Measurements from ENCODE around the gene RAD18. TPM values are rescaled to one million over a fixed set of nuclear protein-coding genes. Genes with fewer than 3 reads are reported as not detected.
A peak's percentile ranks its signal among the peaks of the same experiment; 100 is the strongest.

RAD18 gene
- polyA plus RNA-seq, 1 experiment, result 10.7 TPM

DNA sequence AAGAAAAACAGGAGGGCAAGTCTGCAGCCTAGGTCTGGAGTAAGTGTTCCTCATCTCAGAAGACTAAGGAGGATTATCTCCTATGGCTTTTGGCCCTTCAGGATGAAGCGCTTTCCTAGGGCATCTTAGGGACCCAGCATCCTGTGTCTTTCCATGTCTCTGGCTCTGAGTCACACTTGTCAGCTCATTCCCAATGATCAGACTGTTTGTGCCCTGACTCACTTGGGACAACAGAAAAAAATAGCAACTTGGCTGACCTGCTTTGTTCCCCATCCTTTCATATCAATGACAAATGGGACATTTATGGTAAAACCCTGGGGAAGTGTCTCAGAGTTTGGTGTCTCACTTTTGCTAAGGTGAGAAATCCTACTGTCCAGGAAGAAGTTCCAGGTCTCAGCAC is 117.6 kb downstream of the RAD18 start:
- Histone ChIP-seq H3K9me3 (ENCODE audit: control insufficient read depth, insufficient read depth, low read length) (no peaks in the 10 kb centered on the region; the same call in 1 of the 2 replicates), H3K27me3 (ENCODE audit: control insufficient read depth, insufficient read depth, low read length) (no peaks in the 10 kb centered on the region), H3K27ac (ENCODE audit: low read depth, low read length) (peak overlapping the region; percentile 53), H3K4me3 (ENCODE audit: low read depth, low read length) (no peak overlapping the region)
- TF ChIP-seq, protein P1, sequence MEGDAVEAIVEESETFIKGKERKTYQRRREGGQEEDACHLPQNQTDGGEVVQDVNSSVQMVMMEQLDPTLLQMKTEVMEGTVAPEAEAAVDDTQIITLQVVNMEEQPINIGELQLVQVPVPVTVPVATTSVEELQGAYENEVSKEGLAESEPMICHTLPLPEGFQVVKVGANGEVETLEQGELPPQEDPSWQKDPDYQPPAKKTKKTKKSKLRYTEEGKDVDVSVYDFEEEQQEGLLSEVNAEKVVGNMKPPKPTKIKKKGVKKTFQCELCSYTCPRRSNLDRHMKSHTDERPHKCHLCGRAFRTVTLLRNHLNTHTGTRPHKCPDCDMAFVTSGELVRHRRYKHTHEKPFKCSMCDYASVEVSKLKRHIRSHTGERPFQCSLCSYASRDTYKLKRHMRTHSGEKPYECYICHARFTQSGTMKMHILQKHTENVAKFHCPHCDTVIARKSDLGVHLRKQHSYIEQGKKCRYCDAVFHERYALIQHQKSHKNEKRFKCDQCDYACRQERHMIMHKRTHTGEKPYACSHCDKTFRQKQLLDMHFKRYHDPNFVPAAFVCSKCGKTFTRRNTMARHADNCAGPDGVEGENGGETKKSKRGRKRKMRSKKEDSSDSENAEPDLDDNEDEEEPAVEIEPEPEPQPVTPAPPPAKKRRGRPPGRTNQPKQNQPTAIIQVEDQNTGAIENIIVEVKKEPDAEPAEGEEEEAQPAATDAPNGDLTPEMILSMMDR (IDR thresholded peaks at IDR 0.05; ENCODE audit: low read depth, low read length), result no peak
- CTCF ChIA-PET, result interaction anchor here (0.7 to 1.1 kb wide), 2 partner anchors 22 to 76 kb away, joined by 3 read pairs; partner anchors contain the start of gene OXTR
- DNase-seq (ENCODE audit: low read depth, low spot score), result no peak
- POLR2A ChIA-PET, result no interaction called here

DNA sequence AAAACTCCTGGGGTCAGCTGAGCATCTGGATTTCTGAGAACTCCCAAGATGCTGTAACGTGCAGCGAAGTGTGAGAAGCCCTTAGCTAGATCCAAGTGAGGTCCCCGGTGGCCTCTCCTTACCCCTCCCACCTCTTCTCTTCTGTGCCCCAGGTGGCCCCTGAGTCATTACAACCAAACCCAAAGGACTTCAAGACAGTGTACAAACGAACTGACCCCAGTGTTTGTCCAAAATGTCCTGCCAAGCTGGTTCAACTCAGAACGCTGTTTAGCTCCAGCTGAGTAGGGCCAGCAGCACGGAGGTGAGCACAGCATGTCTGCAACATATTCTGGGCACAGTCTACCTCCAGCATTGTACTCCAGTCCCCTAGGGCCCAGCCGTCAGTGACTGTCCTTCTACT is 119.9 kb downstream of the RAD18 start:
- CTCF ChIA-PET, result interaction anchor here (3.3 kb wide), 1 partner anchor 74 kb away, joined by 14 read pairs; the partner anchor contains the start of gene OXTR
- Histone ChIP-seq H3K27ac (ENCODE audit: low read depth, low read length) (no peak overlapping the region), H3K4me3 (ENCODE audit: low read depth, low read length) (no peak overlapping the region), H3K9me3 (ENCODE audit: control insufficient read depth, insufficient read depth, low read length) (no peaks in the 10 kb centered on the region), H3K27me3 (ENCODE audit: control insufficient read depth, insufficient read depth, low read length) (no peaks in the 10 kb centered on the region)
- no peak for DNase-seq (ENCODE audit: low read depth, low spot score)
- POLR2A ChIA-PET, result no interaction called here
- TF ChIP-seq, protein P1 (IDR thresholded peaks at IDR 0.05; ENCODE audit: low read depth, low read length), result no peak

DNA sequence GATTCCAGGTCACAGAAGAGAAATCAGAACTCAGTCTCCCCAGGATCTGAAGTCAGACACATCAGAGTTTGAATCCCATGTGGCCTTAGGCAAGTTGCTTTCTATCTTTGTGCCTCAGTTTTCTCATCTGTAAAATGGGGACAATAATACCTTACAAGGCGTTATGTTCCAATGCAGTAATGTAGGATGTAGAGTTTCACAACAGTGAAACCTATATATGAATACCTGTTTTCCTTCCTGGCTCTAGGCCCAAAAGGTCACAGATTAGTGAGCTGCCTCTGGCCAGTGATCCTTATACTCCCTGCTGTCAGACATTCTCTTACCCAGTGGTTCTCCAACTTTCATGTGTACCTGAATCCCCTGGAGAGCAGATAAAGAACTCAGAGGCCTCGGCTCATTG is 121.0 kb downstream of the RAD18 start:
- TF ChIP-seq, protein P1 (IDR thresholded peaks at IDR 0.05; ENCODE audit: low read depth, low read length), result no peak
- CTCF ChIA-PET, result interaction anchor here (3.3 kb wide), 1 partner anchor 73 kb away, joined by 14 read pairs; the partner anchor contains the start of gene OXTR
- no peak overlapping the region for H3K27ac ChIP-seq (ENCODE audit: low read depth, low read length)
- no peaks in the 10 kb centered on the region for H3K9me3 ChIP-seq (ENCODE audit: control insufficient read depth, insufficient read depth, low read length)
- H3K4me3 ChIP-seq (ENCODE audit: low read depth, low read length), result no peak overlapping the region
- POLR2A ChIA-PET, result no interaction called here
- no peaks in the 10 kb centered on the region for H3K27me3 ChIP-seq (ENCODE audit: control insufficient read depth, insufficient read depth, low read length)
- DNase-seq (ENCODE audit: low read depth, low spot score), result no peak

DNA sequence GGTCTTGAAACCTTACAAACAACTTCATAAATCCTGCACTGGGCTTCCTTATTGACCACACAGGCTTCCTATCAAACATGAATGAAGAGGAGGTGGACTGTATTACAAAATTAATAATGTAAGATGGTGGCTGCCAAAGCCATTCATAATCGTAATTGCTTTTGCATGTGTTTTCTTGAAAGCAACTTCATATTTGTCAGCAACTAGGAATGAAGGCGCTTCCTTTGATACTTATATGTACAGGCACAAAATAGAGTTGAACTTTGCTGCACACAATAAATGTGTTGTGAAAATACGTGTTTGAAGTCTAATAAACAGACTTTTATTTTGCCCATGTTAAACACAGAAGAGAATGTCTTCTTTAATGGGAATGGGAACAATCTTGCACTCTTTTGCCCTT is 121.8 kb downstream of the RAD18 start:
- CTCF ChIA-PET, result interaction anchor here (0.8 to 3.3 kb wide), 2 partner anchors 72 to 112 kb away, joined by 3 to 14 read pairs; partner anchors contain the start of gene OXTR
- H3K4me3 ChIP-seq (ENCODE audit: low read depth, low read length), result no peak overlapping the region
- no peak overlapping the region for H3K27ac ChIP-seq (ENCODE audit: low read depth, low read length)
- POLR2A ChIA-PET, result no interaction called here
- no peak for DNase-seq (ENCODE audit: low read depth, low spot score)
- no peaks in the 10 kb centered on the region for H3K27me3 ChIP-seq (ENCODE audit: control insufficient read depth, insufficient read depth, low read length)
- TF ChIP-seq, protein P1 (IDR thresholded peaks at IDR 0.05; ENCODE audit: low read depth, low read length), result no peak
- H3K9me3 ChIP-seq (ENCODE audit: control insufficient read depth, insufficient read depth, low read length), result no peaks in the 10 kb centered on the region

DNA sequence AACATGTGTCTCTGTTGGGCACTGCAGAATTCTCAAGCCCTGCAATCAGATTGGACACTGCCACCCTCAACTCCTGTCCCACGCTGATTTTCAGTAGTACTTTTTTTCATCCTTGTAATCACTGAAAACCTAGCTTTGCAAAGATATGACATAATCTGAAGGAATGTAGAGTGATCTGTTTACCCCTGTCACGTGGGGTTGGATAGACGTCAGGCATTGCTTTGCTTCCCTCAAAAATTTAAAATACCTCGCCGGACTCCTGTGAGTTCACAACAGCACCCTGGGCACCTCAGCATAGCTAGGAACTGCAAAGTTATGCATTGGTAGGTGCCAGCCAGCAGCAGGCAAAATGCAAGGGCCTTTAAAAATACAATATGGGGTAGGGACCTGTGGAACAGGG is 122.7 kb downstream of the RAD18 start:
- POLR2A ChIA-PET, result interaction anchor here (1.2 kb wide), 1 partner anchor 9 kb away, joined by 4 read pairs; no protein-coding TSS in a partner anchor
- Histone ChIP-seq H3K27ac (ENCODE audit: low read depth, low read length) (peak overlapping the region; percentile 62), H3K4me3 (ENCODE audit: low read depth, low read length) (no peak overlapping the region), H3K9me3 (ENCODE audit: control insufficient read depth, insufficient read depth, low read length) (no peaks in the 10 kb centered on the region), H3K27me3 (ENCODE audit: control insufficient read depth, insufficient read depth, low read length) (no peaks in the 10 kb centered on the region)
- DNase-seq (ENCODE audit: low read depth, low spot score), result peak; percentile 50
- TF ChIP-seq, protein P1 (IDR thresholded peaks at IDR 0.05; ENCODE audit: low read depth, low read length), result no peak
- CTCF ChIA-PET, result interaction anchor here (0.6 to 3.3 kb wide), 3 partner anchors 71 to 113 kb away, joined by 3 to 14 read pairs (median 4); partner anchors contain the start of gene OXTR
